GM23338 (cell line): ENCODE data around the gene COTL1. TPM values are rescaled to one million over a fixed set of nuclear protein-coding genes. Genes with fewer than 3 reads are reported as not detected.
A peak's percentile ranks its signal among the peaks of the same experiment; 100 is the strongest.

Experiments
- ATAC-seq: fragments of 200-7000 bp; cut with Tn5 transposase; 3 replicates; pipeline ENCODE4 v1.9.1; 2020
- DNase-seq: peaks from one replicate; pipeline ENCODE4 v3.0.0-alpha.2; 2015; ENCODE audit warnings: low spot score
- H2AFZ ChIP-seq: fragments of 200-600 bp; sonication (generic); 2 replicates; pipeline ENCODE4 v1.8.0; 2016; ENCODE audit warnings: antibody characterized with exemption, mild to moderate bottlenecking, moderate library complexity
- H3F3A ChIP-seq: fragments of 200-600 bp; sonication (generic); replicated peaks from 2 replicates; pipeline ENCODE4 v1.8.0; 2017; ENCODE audit warnings: antibody characterized with exemption, mixed run types, low read depth
- H3K27ac ChIP-seq: fragments of 200-600 bp; sonication (generic); 2 replicates; pipeline ENCODE4 v1.6.1; 2016; ENCODE audit warnings: low read depth
- H3K27me3 ChIP-seq: fragments of 200-600 bp; sonication (generic); 2 replicates; pipeline ENCODE4 v1.8.0; 2016; ENCODE audit warnings: mild to moderate bottlenecking, mixed run types, moderate library complexity; ENCODE audit not compliant: insufficient read depth
- H3K36me3 ChIP-seq: fragments of 200-600 bp; sonication (generic); 2 replicates; pipeline ENCODE4 v1.8.0; 2016; ENCODE audit warnings: mild to moderate bottlenecking; ENCODE audit not compliant: insufficient read depth
- H3K4me1 ChIP-seq: fragments of 200-600 bp; sonication (generic); 2 replicates; pipeline ENCODE4 v1.8.0; 2016; ENCODE audit warnings: mild to moderate bottlenecking, moderate library complexity; ENCODE audit not compliant: insufficient read depth
- H3K4me2 ChIP-seq: fragments of 200-600 bp; sonication (generic); 2 replicates; pipeline ENCODE4 v1.7.1; 2017; ENCODE audit warnings: mixed run types
- H3K4me3 ChIP-seq: fragments of 200-600 bp; sonication (generic); 2 replicates; pipeline ENCODE4 v1.6.1; 2016; ENCODE audit warnings: mixed run types
- H3K79me2 ChIP-seq: fragments of 200-600 bp; sonication (generic); replicated peaks from 2 replicates; pipeline ENCODE4 v1.8.0; 2017; ENCODE audit warnings: mild to moderate bottlenecking; ENCODE audit not compliant: insufficient read depth
- H3K9me2 ChIP-seq: fragments of 200-600 bp; sonication (generic); 2 replicates; pipeline ENCODE4 v1.8.0; 2017; ENCODE audit not compliant: insufficient read depth
- H4K20me1 ChIP-seq: fragments of 200-600 bp; sonication (generic); replicated peaks from 2 replicates; pipeline ENCODE4 v1.8.0; 2017; ENCODE audit warnings: mild to moderate bottlenecking; ENCODE audit not compliant: insufficient read depth
- H3K27ac Mint-ChIP-seq: 2 replicates; pipeline ENCODE4 v1.8.0; 2020; ENCODE audit warnings: inconsistent platforms, mild to moderate bottlenecking, moderate library complexity, mixed read lengths
- H3K27me3 Mint-ChIP-seq: 3 replicates; pipeline ENCODE4 v1.8.0; 2022; ENCODE audit warnings: low read depth, mild to moderate bottlenecking, moderate library complexity, mixed read lengths, inconsistent platforms; ENCODE audit not compliant: insufficient read depth, poor library complexity
- H3K36me3 Mint-ChIP-seq: 3 replicates; pipeline ENCODE4 v1.8.0; 2021; ENCODE audit warnings: low read depth, mild to moderate bottlenecking, inconsistent platforms, moderate library complexity, mixed read lengths
- H3K4me1 Mint-ChIP-seq: 3 replicates; pipeline ENCODE4 v1.8.0; 2020; ENCODE audit warnings: mild to moderate bottlenecking, inconsistent platforms, mixed read lengths
- H3K4me3 Mint-ChIP-seq: 3 replicates; pipeline ENCODE4 v1.8.0; 2021; ENCODE audit warnings: moderate library complexity, mild to moderate bottlenecking, inconsistent platforms, mixed read lengths
- H3K9me3 Mint-ChIP-seq: 3 replicates; pipeline ENCODE4 v1.8.0; 2020; ENCODE audit warnings: moderate library complexity, mild to moderate bottlenecking, inconsistent platforms, mixed read lengths
- EZH2phosphoT487 ChIP-seq: fragments of 200-600 bp; sonication (generic); IDR thresholded peaks from one replicate; pipeline ENCODE4 v1.8.1; 2018; ENCODE audit warnings: antibody characterized with exemption; ENCODE audit not compliant: unreplicated experiment
- POLR2AphosphoS5 ChIP-seq: IDR thresholded peaks from 2 replicates; pipeline ENCODE4 v1.6.1; 2016; ENCODE audit warnings: antibody characterized with exemption, low read depth
- ZNF331 ChIP-seq: fragments of 250-450 bp; sonication (Bioruptor Pico); IDR thresholded peaks from 2 replicates; pipeline ENCODE4 v1.5.0; 2020; ENCODE audit warnings: low read depth, mild to moderate bottlenecking, moderate library complexity
- polyA plus RNA-seq: library from polyadenylated mRNA; unstranded; fragments of >200 nt; fragmentation: Nextera tagmentation; extraction: Ambion mirVana; gene quantifications from 2 replicates; pipeline ENCODE4 v1.2.1, GENCODE V29; 2016
- total RNA-seq: library from RNA; depleted of rRNA; stranded (reverse); fragments of >200 nt; shearing (Covaris generic); gene quantifications from 2 replicates; pipeline ENCODE4 v1.2.3, GENCODE V29; 2014
- TF ChIP-seq, protein P1 (sequence below): IDR thresholded peaks from 2 replicates; pipeline ENCODE4 v1.6.1; 2016; ENCODE audit warnings: antibody characterized with exemption
- TF ChIP-seq, protein P2 (sequence below): IDR thresholded peaks from one replicate; pipeline ENCODE4 v1.6.1; 2018; ENCODE audit warnings: antibody characterized with exemption; ENCODE audit not compliant: unreplicated experiment
- TF ChIP-seq, protein P3 (sequence below): fragments of 250-450 bp; sonication (Bioruptor Pico); IDR thresholded peaks from 2 replicates; pipeline ENCODE4 v1.5.0; 2020; ENCODE audit warnings: mild to moderate bottlenecking, moderate library complexity

The COTL1 gene
- total and polyA plus RNA-seq, 2 experiments from 2014 or later, result 117 to 166 TPM

DNA sequence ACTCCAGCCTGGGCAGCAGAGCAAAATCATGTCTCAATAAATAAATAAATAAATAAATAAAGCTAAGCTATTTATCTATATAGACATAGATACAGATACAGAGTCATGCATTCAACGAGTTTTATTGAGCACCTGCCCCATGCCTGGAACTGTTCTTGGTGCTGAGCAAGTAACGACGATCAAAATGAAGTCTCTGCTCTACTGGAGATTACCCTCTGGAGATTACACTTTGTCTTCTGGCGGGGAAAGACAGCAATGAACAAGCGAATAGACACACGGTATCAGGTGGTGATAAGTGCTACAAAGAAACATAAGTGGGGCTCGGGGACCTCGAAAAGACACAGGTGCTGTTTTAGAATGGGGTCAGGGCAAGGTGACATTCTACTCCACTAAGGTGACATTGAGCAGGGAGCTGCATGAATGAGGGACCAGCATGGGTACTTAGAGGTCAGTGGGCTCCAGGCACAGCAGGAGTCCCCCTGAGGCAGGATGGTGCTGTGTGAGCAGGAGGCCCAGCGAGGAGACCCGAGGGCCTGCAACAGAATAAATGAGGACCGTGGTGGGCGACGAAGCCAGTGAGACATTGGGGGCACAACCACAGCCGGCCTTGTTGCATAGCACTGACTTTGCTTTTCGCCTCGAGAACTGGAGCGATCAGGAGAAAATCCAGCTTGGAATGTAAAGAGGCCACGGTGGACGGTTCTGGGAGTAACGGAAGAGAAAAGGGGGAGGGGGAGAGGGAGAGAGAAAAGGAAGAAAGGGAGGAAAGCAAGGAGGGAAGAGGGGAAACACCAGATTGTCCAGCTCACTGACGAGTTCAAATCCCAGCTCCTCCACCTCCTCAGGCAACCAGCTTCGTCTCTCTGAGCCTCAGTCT is 71.0 kb downstream of the COTL1 start:
- H3K36me3 Mint-ChIP-seq, result no peaks in the 10 kb centered on the region
- ATAC-seq (peak; percentile 11; the same call in 2 of the 3 replicates), DNase-seq (no peak)
- Histone ChIP-seq H3K9me2 (no peaks in the 10 kb centered on the region), H3K4me2 (peak overlapping the region; percentile 58; the same call in 1 of the 2 replicates), H3K79me2 (no peaks in the 10 kb centered on the region), H3K4me1 (peaks cover 9% of the 10 kb centered on the region; the same call in 1 of the 2 replicates), H4K20me1 (no peaks in the 10 kb centered on the region; the same call in 1 of the 2 replicates), H3K27me3 (no peaks in the 10 kb centered on the region), H3K27ac (no peak overlapping the region), H3F3A (0 out of 2 replicates have a peak, but pooled peaks cover 2% of the 10 kb centered on the region), H2AFZ (peak overlapping the region; percentile 90), H3K36me3 (no peaks in the 10 kb centered on the region), H3K4me3 (no peak overlapping the region)
- H3K9me3 Mint-ChIP-seq, result no peaks in the 10 kb centered on the region
- H3K4me3 Mint-ChIP-seq, result no peak overlapping the region; the same call in 2 of the 3 replicates
- TF ChIP-seq POLR2AphosphoS5 (no peak), ZNF331 (CRISPR knock-in tag) (no peak), EZH2phosphoT487 (no peak)
- TF ChIP-seq, protein P1, sequence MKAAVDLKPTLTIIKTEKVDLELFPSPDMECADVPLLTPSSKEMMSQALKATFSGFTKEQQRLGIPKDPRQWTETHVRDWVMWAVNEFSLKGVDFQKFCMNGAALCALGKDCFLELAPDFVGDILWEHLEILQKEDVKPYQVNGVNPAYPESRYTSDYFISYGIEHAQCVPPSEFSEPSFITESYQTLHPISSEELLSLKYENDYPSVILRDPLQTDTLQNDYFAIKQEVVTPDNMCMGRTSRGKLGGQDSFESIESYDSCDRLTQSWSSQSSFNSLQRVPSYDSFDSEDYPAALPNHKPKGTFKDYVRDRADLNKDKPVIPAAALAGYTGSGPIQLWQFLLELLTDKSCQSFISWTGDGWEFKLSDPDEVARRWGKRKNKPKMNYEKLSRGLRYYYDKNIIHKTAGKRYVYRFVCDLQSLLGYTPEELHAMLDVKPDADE, result no peak
- TF ChIP-seq, protein P2, sequence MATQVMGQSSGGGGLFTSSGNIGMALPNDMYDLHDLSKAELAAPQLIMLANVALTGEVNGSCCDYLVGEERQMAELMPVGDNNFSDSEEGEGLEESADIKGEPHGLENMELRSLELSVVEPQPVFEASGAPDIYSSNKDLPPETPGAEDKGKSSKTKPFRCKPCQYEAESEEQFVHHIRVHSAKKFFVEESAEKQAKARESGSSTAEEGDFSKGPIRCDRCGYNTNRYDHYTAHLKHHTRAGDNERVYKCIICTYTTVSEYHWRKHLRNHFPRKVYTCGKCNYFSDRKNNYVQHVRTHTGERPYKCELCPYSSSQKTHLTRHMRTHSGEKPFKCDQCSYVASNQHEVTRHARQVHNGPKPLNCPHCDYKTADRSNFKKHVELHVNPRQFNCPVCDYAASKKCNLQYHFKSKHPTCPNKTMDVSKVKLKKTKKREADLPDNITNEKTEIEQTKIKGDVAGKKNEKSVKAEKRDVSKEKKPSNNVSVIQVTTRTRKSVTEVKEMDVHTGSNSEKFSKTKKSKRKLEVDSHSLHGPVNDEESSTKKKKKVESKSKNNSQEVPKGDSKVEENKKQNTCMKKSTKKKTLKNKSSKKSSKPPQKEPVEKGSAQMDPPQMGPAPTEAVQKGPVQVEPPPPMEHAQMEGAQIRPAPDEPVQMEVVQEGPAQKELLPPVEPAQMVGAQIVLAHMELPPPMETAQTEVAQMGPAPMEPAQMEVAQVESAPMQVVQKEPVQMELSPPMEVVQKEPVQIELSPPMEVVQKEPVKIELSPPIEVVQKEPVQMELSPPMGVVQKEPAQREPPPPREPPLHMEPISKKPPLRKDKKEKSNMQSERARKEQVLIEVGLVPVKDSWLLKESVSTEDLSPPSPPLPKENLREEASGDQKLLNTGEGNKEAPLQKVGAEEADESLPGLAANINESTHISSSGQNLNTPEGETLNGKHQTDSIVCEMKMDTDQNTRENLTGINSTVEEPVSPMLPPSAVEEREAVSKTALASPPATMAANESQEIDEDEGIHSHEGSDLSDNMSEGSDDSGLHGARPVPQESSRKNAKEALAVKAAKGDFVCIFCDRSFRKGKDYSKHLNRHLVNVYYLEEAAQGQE, result no peak
- TF ChIP-seq, protein P3, sequence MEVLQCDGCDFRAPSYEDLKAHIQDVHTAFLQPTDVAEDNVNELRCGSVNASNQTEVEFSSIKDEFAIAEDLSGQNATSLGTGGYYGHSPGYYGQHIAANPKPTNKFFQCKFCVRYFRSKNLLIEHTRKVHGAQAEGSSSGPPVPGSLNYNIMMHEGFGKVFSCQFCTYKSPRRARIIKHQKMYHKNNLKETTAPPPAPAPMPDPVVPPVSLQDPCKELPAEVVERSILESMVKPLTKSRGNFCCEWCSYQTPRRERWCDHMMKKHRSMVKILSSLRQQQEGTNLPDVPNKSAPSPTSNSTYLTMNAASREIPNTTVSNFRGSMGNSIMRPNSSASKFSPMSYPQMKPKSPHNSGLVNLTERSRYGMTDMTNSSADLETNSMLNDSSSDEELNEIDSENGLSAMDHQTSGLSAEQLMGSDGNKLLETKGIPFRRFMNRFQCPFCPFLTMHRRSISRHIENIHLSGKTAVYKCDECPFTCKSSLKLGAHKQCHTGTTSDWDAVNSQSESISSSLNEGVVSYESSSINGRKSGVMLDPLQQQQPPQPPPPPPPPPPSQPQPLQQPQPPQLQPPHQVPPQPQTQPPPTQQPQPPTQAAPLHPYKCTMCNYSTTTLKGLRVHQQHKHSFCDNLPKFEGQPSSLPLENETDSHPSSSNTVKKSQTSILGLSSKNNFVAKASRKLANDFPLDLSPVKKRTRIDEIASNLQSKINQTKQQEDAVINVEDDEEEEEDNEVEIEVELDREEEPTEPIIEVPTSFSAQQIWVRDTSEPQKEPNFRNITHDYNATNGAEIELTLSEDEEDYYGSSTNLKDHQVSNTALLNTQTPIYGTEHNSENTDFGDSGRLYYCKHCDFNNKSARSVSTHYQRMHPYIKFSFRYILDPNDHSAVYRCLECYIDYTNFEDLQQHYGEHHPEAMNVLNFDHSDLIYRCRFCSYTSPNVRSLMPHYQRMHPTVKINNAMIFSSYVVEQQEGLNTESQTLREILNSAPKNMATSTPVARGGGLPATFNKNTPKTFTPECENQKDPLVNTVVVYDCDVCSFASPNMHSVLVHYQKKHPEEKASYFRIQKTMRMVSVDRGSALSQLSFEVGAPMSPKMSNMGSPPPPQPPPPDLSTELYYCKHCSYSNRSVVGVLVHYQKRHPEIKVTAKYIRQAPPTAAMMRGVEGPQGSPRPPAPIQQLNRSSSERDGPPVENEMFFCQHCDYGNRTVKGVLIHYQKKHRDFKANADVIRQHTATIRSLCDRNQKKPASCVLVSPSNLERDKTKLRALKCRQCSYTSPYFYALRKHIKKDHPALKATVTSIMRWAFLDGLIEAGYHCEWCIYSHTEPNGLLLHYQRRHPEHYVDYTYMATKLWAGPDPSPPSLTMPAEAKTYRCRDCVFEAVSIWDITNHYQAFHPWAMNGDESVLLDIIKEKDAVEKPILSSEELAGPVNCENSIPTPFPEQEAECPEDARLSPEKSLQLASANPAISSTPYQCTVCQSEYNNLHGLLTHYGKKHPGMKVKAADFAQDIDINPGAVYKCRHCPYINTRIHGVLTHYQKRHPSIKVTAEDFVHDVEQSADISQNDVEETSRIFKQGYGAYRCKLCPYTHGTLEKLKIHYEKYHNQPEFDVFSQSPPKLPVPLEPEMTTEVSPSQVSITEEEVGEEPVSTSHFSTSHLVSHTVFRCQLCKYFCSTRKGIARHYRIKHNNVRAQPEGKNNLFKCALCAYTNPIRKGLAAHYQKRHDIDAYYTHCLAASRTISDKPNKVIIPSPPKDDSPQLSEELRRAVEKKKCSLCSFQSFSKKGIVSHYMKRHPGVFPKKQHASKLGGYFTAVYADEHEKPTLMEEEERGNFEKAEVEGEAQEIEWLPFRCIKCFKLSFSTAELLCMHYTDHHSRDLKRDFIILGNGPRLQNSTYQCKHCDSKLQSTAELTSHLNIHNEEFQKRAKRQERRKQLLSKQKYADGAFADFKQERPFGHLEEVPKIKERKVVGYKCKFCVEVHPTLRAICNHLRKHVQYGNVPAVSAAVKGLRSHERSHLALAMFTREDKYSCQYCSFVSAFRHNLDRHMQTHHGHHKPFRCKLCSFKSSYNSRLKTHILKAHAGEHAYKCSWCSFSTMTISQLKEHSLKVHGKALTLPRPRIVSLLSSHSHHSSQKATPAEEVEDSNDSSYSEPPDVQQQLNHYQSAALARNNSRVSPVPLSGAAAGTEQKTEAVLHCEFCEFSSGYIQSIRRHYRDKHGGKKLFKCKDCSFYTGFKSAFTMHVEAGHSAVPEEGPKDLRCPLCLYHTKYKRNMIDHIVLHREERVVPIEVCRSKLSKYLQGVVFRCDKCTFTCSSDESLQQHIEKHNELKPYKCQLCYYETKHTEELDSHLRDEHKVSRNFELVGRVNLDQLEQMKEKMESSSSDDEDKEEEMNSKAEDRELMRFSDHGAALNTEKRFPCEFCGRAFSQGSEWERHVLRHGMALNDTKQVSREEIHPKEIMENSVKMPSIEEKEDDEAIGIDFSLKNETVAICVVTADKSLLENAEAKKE, result no peak
- peaks cover 30% of the 10 kb centered on the region for H3K4me1 Mint-ChIP-seq
- H3K27me3 Mint-ChIP-seq, result peaks cover 17% of the 10 kb centered on the region
- H3K27ac Mint-ChIP-seq, result no peak overlapping the region
